Stimulated activated naive B cell treated with anti-CD40 and anti-IgM and Interleukin-4, amounts not matched to agents 10 μg/mL and 1 μg/mL and 100 μg/mL, for 72 hours (primary cell): Measurements from ENCODE around the gene ABI1.
A peak's percentile ranks its signal among the peaks of the same experiment; 100 is the strongest.
"Not testable (repeated sequence)": the region's sequence is repeated elsewhere in the genome, so short reads cannot be mapped to it uniquely, and the experiment has no call there.

Experiments used
- ATAC-seq, 2 donors: fragments of 150-1000 bp; cut with Tn5 transposase; replicated peaks; 2 replicates each; pipeline ENCODE4 v1.10.0; 2021; ENCODE audit warnings: moderate library complexity in 1 of 2
- DNase-seq: peaks from one replicate; pipeline ENCODE4 v3.0.0; 2021
- H3K27ac Mint-ChIP-seq: one replicate; pipeline ENCODE4 v1.8.0; 2022; ENCODE audit warnings: mild to moderate bottlenecking, mixed read lengths
- H3K27me3 Mint-ChIP-seq, 2 donors: one replicate each; pipeline ENCODE4 v1.8.0; 2022; ENCODE audit warnings: mixed read lengths in 2 of 2
- H3K36me3 Mint-ChIP-seq, 2 donors: one replicate each; pipeline ENCODE4 v1.8.0; 2022; ENCODE audit warnings: mixed read lengths in 2 of 2, mild to moderate bottlenecking in 1 of 2
- H3K4me1 Mint-ChIP-seq, 2 donors: one replicate each; pipeline ENCODE4 v1.8.0; 2022; ENCODE audit warnings: mixed read lengths in 2 of 2, mild to moderate bottlenecking in 1 of 2
- H3K4me3 Mint-ChIP-seq, 2 donors: one replicate each; pipeline ENCODE4 v1.8.0; 2022; ENCODE audit warnings: mild to moderate bottlenecking in 2 of 2, mixed read lengths in 2 of 2, moderate library complexity in 1 of 2
- H3K9me3 Mint-ChIP-seq, 2 donors: one replicate each; pipeline ENCODE4 v1.8.0; 2022; ENCODE audit warnings: mixed read lengths in 2 of 2, mild to moderate bottlenecking in 1 of 2

ABI1 gene

DNA sequence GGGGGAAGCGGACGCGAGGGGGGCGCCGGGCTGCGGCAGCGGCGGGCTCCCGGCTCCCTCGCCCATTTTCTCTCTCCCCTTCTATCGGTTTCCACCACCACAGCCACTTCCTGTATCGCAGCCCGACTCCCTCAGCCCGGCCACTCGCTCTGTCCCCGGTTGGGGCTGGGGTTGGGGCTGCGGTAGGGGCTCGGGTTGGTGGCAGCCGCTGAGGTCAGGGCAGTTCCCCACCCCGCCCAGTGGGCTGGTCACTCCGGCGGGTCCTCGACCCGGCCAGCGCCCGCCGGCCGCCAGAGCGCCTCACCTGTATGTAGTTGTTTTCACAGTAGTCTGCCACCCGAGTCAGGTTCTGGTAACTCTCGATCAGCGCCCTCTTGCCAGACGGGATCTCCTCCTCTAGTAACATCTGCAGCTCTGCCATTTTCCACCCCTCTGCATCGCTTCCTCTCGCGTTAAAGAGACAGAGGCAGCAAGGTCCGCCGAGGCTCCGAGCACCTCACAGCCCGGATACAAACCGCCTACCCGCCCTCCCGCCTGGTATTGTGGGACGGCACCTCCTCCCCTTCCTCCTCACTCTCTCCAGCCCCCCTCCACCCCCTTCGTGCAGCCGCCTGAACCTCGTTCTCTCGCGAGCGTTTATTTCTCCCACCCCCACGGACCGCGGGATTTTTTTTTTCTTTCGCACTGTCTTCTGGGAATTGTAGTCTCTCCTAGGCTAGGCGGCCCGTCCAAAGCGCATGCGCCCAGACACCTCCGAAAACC lies at the start of gene ABI1:
TSS of gene ABI1 (minus strand) at position 516 of the 762 bp plus-strand sequence. CDS start at position 421, 95 bp downstream.
- Mint-ChIP-seq H3K27ac (peak within 1 kb of the TSS; percentile 99), H3K27me3 (no peaks in the 10 kb centered on the region), H3K9me3 (no peaks in the 10 kb centered on the region), H3K4me3 (peak within 1 kb of the TSS; percentile 96 to 98), H3K36me3 (peaks cover 4 to 12% of the 10 kb centered on the region in 2 donors), H3K4me1 (peaks cover 15 to 39% of the 10 kb centered on the region in 2 donors)
- ATAC-seq, result peak; percentile 90 to 92
- DNase-seq, result peak; percentile 98

DNA sequence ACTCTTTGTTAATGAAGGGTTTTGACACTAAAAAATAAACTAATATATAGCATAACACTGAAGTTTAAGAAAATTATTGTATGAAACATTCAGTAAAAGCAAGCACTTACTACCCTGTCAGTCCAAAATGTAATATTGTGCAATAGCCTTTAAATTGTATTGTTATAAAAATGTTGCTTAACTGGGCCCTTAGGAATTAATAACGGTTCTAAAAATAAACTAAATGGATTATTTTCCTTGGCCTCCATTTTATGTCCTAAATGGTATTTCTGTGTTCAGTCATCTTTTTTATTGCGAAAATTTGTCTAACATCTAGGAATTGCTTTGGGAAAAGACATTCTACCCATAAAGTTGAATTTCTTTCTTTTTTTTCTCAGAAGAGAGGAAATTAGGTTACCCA lies 49.0 kb upstream of the ABI1 start:
- Mint-ChIP-seq H3K36me3 (no peaks in the 10 kb centered on the region), H3K27me3 (peaks cover 0 to 5% of the 10 kb centered on the region in 2 donors), H3K4me1 (peaks cover 7 to 13% of the 10 kb centered on the region in 2 donors), H3K27ac (no peak overlapping the region), H3K9me3 (peaks cover 0 to 2% of the 10 kb centered on the region in 2 donors), H3K4me3 (no peak overlapping the region)
- ATAC-seq, result no peak
- no peak for DNase-seq

DNA sequence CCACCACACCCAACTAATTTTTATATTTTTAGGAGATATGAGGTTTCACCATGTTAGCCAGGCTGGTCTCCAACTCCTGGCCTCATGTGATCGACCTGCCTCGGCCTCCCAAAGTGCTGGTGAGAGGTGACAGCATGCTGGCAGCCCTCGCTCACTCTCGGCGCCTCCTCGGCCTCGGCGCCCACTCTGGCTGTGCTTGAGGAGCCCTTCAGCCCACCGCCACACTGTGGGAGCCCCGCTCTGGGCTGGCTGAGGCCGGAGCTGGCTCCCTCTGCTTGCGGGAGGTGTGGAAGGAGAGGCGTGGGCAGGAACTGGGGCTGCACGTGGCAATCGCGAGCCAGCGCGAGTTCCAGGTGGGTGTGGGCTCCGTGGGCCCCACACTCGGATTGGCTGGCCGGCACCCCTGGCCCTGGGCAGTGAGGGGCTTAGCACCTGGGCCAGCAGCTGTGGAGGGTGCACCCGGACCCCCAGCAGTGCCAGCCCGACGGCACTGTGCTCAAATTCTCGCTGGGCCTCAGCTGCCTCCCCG lies 44.6 kb upstream of the ABI1 start:
- not testable (repeated sequence) for H3K27me3 Mint-ChIP-seq, H3K4me1 Mint-ChIP-seq, H3K4me3 Mint-ChIP-seq, H3K36me3 Mint-ChIP-seq, H3K27ac Mint-ChIP-seq, DNase-seq, H3K9me3 Mint-ChIP-seq, ATAC-seq

DNA sequence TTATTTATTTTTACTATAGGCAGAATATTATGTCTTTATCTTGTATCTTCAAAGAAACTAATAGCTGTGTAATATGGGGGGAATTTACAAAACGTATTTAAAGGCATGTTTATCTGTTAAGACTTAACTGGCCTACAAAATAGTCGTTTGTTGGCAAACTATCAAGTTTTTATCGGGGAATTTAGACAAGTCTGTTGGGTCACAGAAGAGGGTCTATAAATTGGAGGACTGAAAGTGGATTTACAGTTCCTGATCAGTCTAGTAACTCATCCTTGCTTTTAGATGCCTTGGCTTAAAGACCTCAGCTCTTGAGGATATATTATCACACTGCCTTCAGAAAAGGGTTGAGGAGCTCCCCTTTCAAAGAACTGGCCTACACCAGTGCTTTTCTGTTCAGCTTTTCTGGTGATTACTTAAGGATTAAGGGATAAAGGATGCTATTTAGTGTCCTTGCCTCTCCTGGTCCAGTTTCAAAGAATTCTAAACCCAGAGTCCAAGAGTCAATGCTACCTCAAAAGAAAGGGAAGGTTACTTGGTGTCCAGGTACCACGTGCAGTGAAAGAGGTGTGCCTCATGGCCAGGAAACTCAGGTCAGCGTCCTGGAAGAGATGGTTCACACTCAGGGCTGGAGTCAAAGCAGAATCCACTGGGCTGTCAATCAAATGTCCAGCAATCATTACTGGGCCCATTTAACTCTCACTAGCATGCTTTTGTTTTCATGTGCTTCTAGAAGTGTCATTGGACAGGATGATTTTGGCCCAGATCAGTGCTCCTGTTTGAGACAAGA lies 42.9 kb upstream of the ABI1 start:
- H3K27me3 Mint-ChIP-seq, result peaks cover 9 to 11% of the 10 kb centered on the region in 2 donors
- no peak overlapping the region for H3K27ac Mint-ChIP-seq
- no peaks in the 10 kb centered on the region for H3K4me1 Mint-ChIP-seq
- DNase-seq (no peak), ATAC-seq (no peak)
- H3K9me3 Mint-ChIP-seq, result peaks cover 0 to 3% of the 10 kb centered on the region in 2 donors
- no peak overlapping the region for H3K4me3 Mint-ChIP-seq
- H3K36me3 Mint-ChIP-seq, result peaks cover 0 to 2% of the 10 kb centered on the region in 2 donors

DNA sequence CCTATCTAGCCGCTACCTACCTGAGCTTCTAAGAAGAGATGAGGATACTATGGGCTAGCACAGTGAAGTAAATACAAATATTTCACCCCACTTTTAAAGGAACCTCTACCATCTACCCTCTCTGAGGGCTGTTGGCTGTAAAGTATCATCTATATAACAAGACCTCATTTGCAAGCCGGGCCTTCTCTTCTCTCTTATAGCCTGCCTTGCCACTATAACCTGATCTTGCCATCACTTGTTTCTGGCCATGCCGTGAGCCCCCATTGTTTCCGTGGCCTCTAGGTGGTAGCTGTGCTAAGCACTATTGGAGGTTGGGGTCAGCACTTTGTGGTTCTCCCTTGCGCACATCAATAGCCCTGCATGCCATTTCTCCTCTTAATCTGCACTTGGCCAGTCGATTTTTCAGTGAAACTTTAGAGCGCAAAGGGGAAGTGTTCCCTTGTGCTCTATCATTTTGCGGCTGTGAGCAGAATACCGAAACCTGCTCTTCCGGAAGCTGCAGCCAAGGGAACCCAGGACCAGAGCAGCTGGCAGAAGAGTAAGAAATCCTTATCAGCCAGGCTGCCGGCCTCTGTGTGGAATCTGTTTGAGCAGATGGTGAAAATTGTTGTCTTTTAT lies 31.7 kb upstream of the ABI1 start:
- not testable (repeated sequence) for DNase-seq, H3K36me3 Mint-ChIP-seq, H3K4me1 Mint-ChIP-seq, H3K27ac Mint-ChIP-seq, H3K9me3 Mint-ChIP-seq
- H3K27me3 Mint-ChIP-seq, result peaks cover 10 to 18% of the 10 kb centered on the region in 2 donors
- peak overlapping the region in 1 of 2 donors; percentile 47 for H3K4me3 Mint-ChIP-seq
- peak; percentile 86 to 87 for ATAC-seq

DNA sequence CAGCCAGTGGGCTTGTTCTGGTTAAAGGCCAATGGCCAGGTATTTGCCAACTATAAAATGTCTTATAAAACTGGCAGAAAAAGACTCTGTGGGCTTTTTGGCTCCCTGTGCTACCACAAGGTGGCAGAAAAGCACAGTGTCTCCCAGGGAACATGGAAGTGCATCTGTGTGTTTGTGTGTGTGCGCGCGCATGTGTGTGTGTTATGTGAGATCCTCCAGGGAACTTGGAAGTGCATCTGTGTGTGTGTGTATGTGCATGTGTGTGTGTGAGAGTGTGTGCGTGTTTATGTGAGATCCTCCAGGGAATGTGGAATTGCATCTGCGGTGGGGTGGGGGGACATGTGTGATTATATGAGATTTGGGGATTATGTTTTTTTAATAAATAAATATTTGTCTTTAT lies 30.2 kb upstream of the ABI1 start:
- Mint-ChIP-seq H3K4me1 (peaks cover 4 to 6% of the 10 kb centered on the region in 2 donors), H3K9me3 (peaks cover 4 to 9% of the 10 kb centered on the region in 2 donors), H3K27ac (no peak overlapping the region), H3K4me3 (no peak overlapping the region), H3K27me3 (peaks cover 1 to 12% of the 10 kb centered on the region in 2 donors), H3K36me3 (no peaks in the 10 kb centered on the region)
- ATAC-seq (peak; percentile 48 to 53), DNase-seq (peak; percentile 23)

- no peak overlapping the region for H3K27ac Mint-ChIP-seq
- ATAC-seq (no peak), DNase-seq (no peak)
- no peaks in the 10 kb centered on the region for H3K36me3 Mint-ChIP-seq
- H3K27me3 Mint-ChIP-seq, result peaks cover 5 to 11% of the 10 kb centered on the region in 2 donors
- H3K4me1 Mint-ChIP-seq, result peaks cover 4 to 6% of the 10 kb centered on the region in 2 donors
- H3K4me3 Mint-ChIP-seq, result no peak overlapping the region
- H3K9me3 Mint-ChIP-seq, result peaks cover 2 to 4% of the 10 kb centered on the region in 2 donors
Measured at GRCh38 chr10:26887611-26888215, 27.0 kb upstream of the ABI1 start.

DNA sequence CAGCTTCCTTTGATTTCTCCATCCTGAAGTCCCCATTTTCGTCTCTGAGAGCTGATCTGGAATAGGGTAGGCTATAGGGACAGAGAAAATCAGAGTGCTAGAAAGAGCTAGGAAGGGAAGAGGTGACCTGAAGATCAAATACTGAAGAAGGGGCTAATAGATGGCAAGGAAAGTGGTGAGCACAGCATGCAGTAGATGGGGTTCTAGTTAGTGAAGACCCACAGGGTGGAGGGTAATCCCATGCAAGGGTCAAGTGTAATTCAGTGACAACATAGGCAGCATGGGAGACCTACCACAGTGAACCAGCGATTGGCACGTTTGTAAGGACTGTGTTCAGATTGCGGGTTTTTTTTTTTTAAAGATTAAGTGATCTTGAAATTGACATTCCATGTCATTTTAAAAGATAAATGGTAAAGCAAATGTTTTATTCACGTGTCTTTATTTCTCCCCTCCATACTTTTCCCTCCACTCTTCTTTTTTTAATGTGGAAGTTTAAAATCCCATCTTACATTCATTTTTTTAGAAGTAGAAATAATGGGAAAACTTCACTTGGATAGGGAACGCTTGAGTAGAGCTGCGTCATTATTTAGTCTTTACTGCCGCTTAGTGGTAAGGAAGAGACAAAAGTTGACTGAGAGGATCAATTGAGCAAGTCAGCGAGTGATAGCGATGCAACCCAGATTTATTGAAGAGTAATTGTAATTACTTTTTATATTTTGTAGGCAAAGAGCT lies 21.0 kb upstream of the ABI1 start:
- Mint-ChIP-seq H3K4me3 (no peak overlapping the region), H3K27ac (no peak overlapping the region), H3K27me3 (peaks cover 0 to 11% of the 10 kb centered on the region in 2 donors), H3K4me1 (peaks cover 0 to 1% of the 10 kb centered on the region in 2 donors), H3K36me3 (no peaks in the 10 kb centered on the region), H3K9me3 (no peaks in the 10 kb centered on the region)
- peak; percentile 69 for ATAC-seq
- no peak for DNase-seq

DNA sequence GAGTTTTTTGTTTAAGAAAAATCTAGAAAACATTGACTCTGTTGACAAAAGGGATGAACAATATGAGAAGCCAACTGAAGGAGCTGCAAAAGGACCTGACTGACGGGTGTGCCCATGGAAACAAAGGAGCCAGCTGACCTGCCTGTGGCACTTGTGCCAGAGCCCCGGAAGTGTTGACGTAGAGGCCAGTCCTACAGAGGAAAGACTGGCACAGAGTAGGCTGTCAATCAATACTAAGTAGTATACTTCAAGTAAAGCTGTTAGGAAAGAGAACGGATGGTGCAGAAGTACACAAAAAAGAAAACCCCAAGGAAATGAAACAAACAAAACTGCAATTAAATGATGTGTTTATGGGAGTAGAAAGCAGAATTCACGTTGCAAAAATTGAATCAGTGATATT lies 19.0 kb upstream of the ABI1 start:
- ATAC-seq (no peak), DNase-seq (no peak)
- H3K27me3 Mint-ChIP-seq, result peaks cover 0 to 7% of the 10 kb centered on the region in 2 donors
- H3K27ac Mint-ChIP-seq, result no peak overlapping the region
- no peak overlapping the region for H3K4me3 Mint-ChIP-seq
- H3K36me3 Mint-ChIP-seq, result no peaks in the 10 kb centered on the region
- H3K9me3 Mint-ChIP-seq, result no peaks in the 10 kb centered on the region
- peaks cover 0 to 1% of the 10 kb centered on the region in 2 donors for H3K4me1 Mint-ChIP-seq

GRCh38 chr10:26870766-26871165 lies 10.0 kb upstream of the ABI1 start:
- H3K9me3 Mint-ChIP-seq, result no peaks in the 10 kb centered on the region
- DNase-seq (no peak), ATAC-seq (no peak)
- H3K27me3 Mint-ChIP-seq, result no peaks in the 10 kb centered on the region
- H3K4me1 Mint-ChIP-seq, result peaks cover 6 to 8% of the 10 kb centered on the region in 2 donors
- no peak overlapping the region for H3K4me3 Mint-ChIP-seq
- H3K27ac Mint-ChIP-seq, result no peak overlapping the region
- no peaks in the 10 kb centered on the region for H3K36me3 Mint-ChIP-seq

GRCh38 chr10:26869528-26869927 lies 8.8 kb upstream of the ABI1 start:
- H3K36me3 Mint-ChIP-seq, result no peaks in the 10 kb centered on the region
- ATAC-seq (peak; percentile 39 to 47), DNase-seq (no peak)
- no peaks in the 10 kb centered on the region for H3K9me3 Mint-ChIP-seq
- H3K27ac Mint-ChIP-seq, result no peak overlapping the region
- H3K4me3 Mint-ChIP-seq, result no peak overlapping the region
- H3K4me1 Mint-ChIP-seq, result peaks cover 6 to 8% of the 10 kb centered on the region in 2 donors
- no peaks in the 10 kb centered on the region for H3K27me3 Mint-ChIP-seq

DNA sequence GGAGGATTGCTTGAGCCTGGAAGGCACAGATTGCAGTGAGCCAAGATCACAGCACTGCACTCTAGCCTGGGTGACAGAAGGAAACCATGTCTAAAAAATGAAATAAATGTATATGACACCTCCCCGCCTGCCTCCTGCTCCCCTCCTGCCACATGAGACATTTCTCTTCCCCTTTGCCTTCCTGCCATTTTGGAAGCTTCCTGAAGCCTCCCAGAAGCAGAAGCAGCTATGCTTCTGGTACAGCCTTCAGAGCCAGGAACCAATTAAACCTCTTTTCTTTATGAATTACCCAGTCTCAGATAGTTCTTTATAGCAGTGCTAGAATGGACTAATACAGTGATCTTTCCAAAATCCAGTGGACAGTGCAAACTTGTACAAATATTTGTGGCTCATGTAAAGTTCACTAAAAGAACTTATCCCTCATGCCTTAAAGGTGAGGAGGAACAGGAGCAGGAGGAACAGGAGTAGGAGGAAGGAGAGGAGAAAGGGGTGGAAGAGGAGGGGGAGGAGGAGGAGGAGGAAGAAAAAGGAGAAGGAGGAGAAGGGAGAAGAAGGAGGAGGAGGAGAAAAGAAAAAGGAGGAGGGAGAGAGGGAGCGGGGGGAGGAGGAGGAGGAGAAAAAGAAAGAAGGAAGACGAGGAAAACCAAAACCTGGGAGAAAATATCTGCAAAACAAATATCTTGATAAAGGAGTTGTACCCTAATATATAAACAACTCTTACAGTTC lies 2.8 kb upstream of the ABI1 start:
- peaks cover 7 to 14% of the 10 kb centered on the region in 2 donors for H3K4me1 Mint-ChIP-seq
- peaks cover 4 to 6% of the 10 kb centered on the region in 2 donors for H3K36me3 Mint-ChIP-seq
- no peak for ATAC-seq
- no peak for DNase-seq
- no peak overlapping the region for H3K27ac Mint-ChIP-seq
- H3K4me3 Mint-ChIP-seq, result no peak overlapping the region
- H3K27me3 Mint-ChIP-seq, result no peaks in the 10 kb centered on the region
- no peaks in the 10 kb centered on the region for H3K9me3 Mint-ChIP-seq
